MCF 10A (cell line): ENCODE data around the gene KATNA1. TPM values are rescaled to one million over a fixed set of nuclear protein-coding genes. Genes with fewer than 3 reads are reported as not detected.

Experiments used
- BruUV-seq: library from RNA; stranded (reverse); fragments of 400-500 nt; replicated peaks from 2 replicates; lab custom pipeline; 2021; lab: Mats Ljungman, UMichigan
- CTCF ChIA-PET: fragments of 300-600 bp; sonication (Branson Sonifier 250); formaldehyde crosslinking; extraction: SDS; loops from one replicate; lab custom pipeline; 2021; ENCODE audit warnings: antibody characterized with exemption, inconsistent platforms; lab: Yijun Ruan, JAX
- POLR2A ChIA-PET: fragments of 300-600, 350-650 bp; sonication (Branson Sonifier 250); formaldehyde crosslinking; extraction: SDS; loops from one replicate; lab custom pipeline; 2020; ENCODE audit warnings: antibody characterized with exemption, inconsistent platforms; lab: Yijun Ruan, JAX
- DNase-seq: peaks from one replicate; pipeline ENCODE4 v3.0.0-alpha.2; 2018; ENCODE audit not compliant: unreplicated experiment
- H3K27ac Mint-ChIP-seq: one replicate; pipeline ENCODE4 v1.8.0; 2022; ENCODE audit warnings: mild to moderate bottlenecking, low read depth, mixed read lengths; ENCODE audit not compliant: unreplicated experiment
- H3K27me3 Mint-ChIP-seq: one replicate; pipeline ENCODE4 v1.8.0; 2022; ENCODE audit warnings: mixed read lengths; ENCODE audit not compliant: insufficient read depth, unreplicated experiment
- H3K36me3 Mint-ChIP-seq: one replicate; pipeline ENCODE4 v1.8.0; 2022; ENCODE audit warnings: mild to moderate bottlenecking, moderate library complexity, mixed read lengths; ENCODE audit not compliant: insufficient read depth, unreplicated experiment
- H3K4me1 Mint-ChIP-seq: one replicate; pipeline ENCODE4 v1.8.0; 2022; ENCODE audit warnings: mixed read lengths; ENCODE audit not compliant: insufficient read depth, unreplicated experiment
- H3K4me3 Mint-ChIP-seq: one replicate; pipeline ENCODE4 v1.8.0; 2022; ENCODE audit warnings: mild to moderate bottlenecking, moderate library complexity, mixed read lengths; ENCODE audit not compliant: unreplicated experiment
- H3K9me3 Mint-ChIP-seq: one replicate; pipeline ENCODE4 v1.8.0; 2022; ENCODE audit warnings: mixed read lengths; ENCODE audit not compliant: unreplicated experiment
- intact Hi-C: fragments of 100-400 bp; cut with micrococcal nuclease; formaldehyde crosslinking; loops from 2 replicates; pipeline ENCODE4 v1.14.1; 2022
- total RNA-seq: library from RNA; stranded (reverse); gene quantifications from 2 replicates; pipeline ENCODE4 v1.2.3, GENCODE V29; 2022
- TF ChIP-seq, protein P1 (sequence below): fragments of 200-600 bp; IDR thresholded peaks from one replicate; pipeline ENCODE4 v1.8.0; 2022; ENCODE audit warnings: antibody characterized with exemption, mild to moderate bottlenecking; ENCODE audit not compliant: unreplicated experiment

The KATNA1 gene
- total RNA-seq, 1 experiment from 2014 or later, result 25.8 TPM

GRCh38 chr6:149600508-149600907, 48.0 kb downstream of the KATNA1 start:
- DNase-seq, result no peak
- H3K27me3 Mint-ChIP-seq, result no peaks in the 10 kb centered on the region
- no peaks in the 10 kb centered on the region for H3K9me3 Mint-ChIP-seq
- CTCF ChIA-PET, result no interaction called here
- TF ChIP-seq, protein P1, sequence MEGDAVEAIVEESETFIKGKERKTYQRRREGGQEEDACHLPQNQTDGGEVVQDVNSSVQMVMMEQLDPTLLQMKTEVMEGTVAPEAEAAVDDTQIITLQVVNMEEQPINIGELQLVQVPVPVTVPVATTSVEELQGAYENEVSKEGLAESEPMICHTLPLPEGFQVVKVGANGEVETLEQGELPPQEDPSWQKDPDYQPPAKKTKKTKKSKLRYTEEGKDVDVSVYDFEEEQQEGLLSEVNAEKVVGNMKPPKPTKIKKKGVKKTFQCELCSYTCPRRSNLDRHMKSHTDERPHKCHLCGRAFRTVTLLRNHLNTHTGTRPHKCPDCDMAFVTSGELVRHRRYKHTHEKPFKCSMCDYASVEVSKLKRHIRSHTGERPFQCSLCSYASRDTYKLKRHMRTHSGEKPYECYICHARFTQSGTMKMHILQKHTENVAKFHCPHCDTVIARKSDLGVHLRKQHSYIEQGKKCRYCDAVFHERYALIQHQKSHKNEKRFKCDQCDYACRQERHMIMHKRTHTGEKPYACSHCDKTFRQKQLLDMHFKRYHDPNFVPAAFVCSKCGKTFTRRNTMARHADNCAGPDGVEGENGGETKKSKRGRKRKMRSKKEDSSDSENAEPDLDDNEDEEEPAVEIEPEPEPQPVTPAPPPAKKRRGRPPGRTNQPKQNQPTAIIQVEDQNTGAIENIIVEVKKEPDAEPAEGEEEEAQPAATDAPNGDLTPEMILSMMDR, result no peak
- peaks cover 45% of the 10 kb centered on the region for H3K36me3 Mint-ChIP-seq
- no peaks in the 10 kb centered on the region for H3K4me1 Mint-ChIP-seq
- no peak overlapping the region for H3K27ac Mint-ChIP-seq
- H3K4me3 Mint-ChIP-seq, result no peak overlapping the region
- no TSS peak for BruUV-seq
- intact Hi-C loops, result no loop called here
- POLR2A ChIA-PET, result interaction anchor here (0.6 kb wide), 1 partner anchor 32 kb away, joined by 4 read pairs; no protein-coding TSS in a partner anchor

GRCh38 chr6:149593408-149593807, 55.1 kb downstream of the KATNA1 start:
- BruUV-seq, result no TSS peak
- Mint-ChIP-seq H3K4me1 (no peaks in the 10 kb centered on the region), H3K27ac (no peak overlapping the region), H3K9me3 (no peaks in the 10 kb centered on the region), H3K36me3 (peaks cover 75% of the 10 kb centered on the region), H3K27me3 (no peaks in the 10 kb centered on the region), H3K4me3 (no peak overlapping the region)
- ChIA-PET POLR2A (interaction anchor here (1.2 to 1.5 kb wide), 2 partner anchors 10 to 13 kb away, joined by 3 to 4 read pairs; no protein-coding TSS in a partner anchor), CTCF (interaction anchor here (0.5 kb wide), 1 partner anchor 477 kb away, joined by 3 read pairs; no protein-coding TSS in a partner anchor)
- no peak for DNase-seq
- intact Hi-C loops, result no loop called here
- TF ChIP-seq, protein P1, result no peak

- Mint-ChIP-seq H3K27ac (no peak overlapping the region), H3K4me1 (no peaks in the 10 kb centered on the region), H3K27me3 (no peaks in the 10 kb centered on the region), H3K4me3 (no peak overlapping the region), H3K9me3 (no peaks in the 10 kb centered on the region), H3K36me3 (peaks cover 75% of the 10 kb centered on the region)
- ChIA-PET POLR2A (interaction anchor here (1.2 to 1.5 kb wide), 2 partner anchors 11 to 13 kb away, joined by 3 to 4 read pairs; no protein-coding TSS in a partner anchor), CTCF (interaction anchor here (0.5 to 0.6 kb wide), 2 partner anchors 34 to 478 kb away, joined by 3 read pairs; no protein-coding TSS in a partner anchor)
- TF ChIP-seq, protein P1, result no peak
- intact Hi-C loops, result no loop called here
- DNase-seq, result no peak
- BruUV-seq, result no TSS peak
These were observed 55.5 kb downstream of the KATNA1 start for GRCh38 chr6:149592983-149593382.

- ChIA-PET CTCF (no interaction called here), POLR2A (no interaction called here)
- Mint-ChIP-seq H3K36me3 (peaks cover 49% of the 10 kb centered on the region), H3K27ac (no peak overlapping the region), H3K9me3 (no peaks in the 10 kb centered on the region), H3K4me3 (no peak overlapping the region), H3K4me1 (no peaks in the 10 kb centered on the region), H3K27me3 (no peaks in the 10 kb centered on the region)
- TF ChIP-seq, protein P1, result no peak
- no TSS peak for BruUV-seq
- DNase-seq, result no peak
- intact Hi-C loops, result no loop called here
These were observed 62.4 kb downstream of the KATNA1 start for GRCh38 chr6:149586149-149586548.
